ENCODE measurements around the gene MYCBP. TPM values are rescaled to one million over a fixed set of nuclear protein-coding genes. Genes with fewer than 3 reads are reported as not detected.

Gene MYCBP
- total RNA-seq, 2 experiments from 2014 or later: 21.5 to 47.6 TPM

DNA sequence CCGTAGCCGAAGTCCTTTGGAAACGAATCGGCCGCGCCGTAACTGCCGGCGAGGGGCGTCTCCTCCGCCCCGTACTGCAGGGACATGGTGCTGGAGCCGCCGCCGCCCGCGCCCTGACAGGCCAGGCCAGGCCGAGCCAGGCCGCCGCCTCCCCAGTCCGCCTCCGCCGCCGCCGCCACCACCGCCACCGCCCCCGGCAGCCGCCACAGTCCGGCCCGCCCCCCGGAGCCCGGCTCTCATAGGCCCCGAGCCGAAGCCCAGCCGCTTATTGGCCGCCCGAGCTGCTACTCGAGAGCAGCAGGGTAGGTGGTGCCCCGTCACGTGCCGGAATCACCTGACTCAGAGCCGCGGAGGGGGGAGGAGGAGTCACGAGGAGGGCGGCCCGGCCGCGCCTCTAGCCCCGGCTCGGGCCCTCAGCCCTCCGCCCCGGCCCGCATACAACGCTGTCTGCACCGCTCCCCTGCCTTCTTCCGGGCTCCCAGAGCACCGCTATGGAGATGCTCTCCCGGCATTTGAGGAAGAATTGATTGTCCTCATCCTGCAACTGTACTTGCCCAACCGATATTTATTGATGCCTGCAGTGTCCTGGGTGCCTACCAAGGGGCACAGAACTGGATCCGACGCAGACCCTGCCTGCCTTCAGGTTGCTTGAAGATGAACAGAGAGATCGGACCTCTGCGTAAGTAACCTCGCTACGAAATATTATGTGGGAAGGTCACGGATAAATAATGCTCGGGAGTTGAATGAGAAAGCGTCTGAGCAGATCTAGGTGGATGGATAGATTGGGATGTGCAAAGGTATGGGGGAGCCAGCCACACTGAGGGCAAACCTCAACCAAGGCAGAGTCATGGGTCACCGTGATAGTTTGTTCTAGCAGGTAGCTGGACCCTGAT is 13.3 kb downstream of the MYCBP start, which contains the start of gene RRAGC:
Gene RRAGC (minus strand): TSS at position 212 of the 893 bp plus-strand sequence. CDS start 126 bp downstream, at position 86.
- peak within 1 kb of the TSS; percentile 14 for H3K27ac ChIP-seq (ENCODE audit: low read depth, low read length, poor library complexity, severe bottlenecking)
- H3K36me3 ChIP-seq (ENCODE audit: insufficient read depth, low read length): peaks cover 35% of the 10 kb centered on the region
- TF ChIP-seq, protein P1, sequence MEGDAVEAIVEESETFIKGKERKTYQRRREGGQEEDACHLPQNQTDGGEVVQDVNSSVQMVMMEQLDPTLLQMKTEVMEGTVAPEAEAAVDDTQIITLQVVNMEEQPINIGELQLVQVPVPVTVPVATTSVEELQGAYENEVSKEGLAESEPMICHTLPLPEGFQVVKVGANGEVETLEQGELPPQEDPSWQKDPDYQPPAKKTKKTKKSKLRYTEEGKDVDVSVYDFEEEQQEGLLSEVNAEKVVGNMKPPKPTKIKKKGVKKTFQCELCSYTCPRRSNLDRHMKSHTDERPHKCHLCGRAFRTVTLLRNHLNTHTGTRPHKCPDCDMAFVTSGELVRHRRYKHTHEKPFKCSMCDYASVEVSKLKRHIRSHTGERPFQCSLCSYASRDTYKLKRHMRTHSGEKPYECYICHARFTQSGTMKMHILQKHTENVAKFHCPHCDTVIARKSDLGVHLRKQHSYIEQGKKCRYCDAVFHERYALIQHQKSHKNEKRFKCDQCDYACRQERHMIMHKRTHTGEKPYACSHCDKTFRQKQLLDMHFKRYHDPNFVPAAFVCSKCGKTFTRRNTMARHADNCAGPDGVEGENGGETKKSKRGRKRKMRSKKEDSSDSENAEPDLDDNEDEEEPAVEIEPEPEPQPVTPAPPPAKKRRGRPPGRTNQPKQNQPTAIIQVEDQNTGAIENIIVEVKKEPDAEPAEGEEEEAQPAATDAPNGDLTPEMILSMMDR (conservative IDR thresholded peaks at IDR 0.05; ENCODE audit: low read length): no peak
- TF ChIP-seq EZH2phosphoT487 (IDR thresholded peaks at IDR 0.05; ENCODE audit: borderline replicate concordance, low read depth, low read length): no peak
- no peaks in the 10 kb centered on the region for H3K9me3 ChIP-seq (ENCODE audit: low read length)
- 0 out of 2 replicates have a peak, but pooled peaks cover 4% of the 10 kb centered on the region for H4K20me1 ChIP-seq (ENCODE audit: insufficient read depth, low read length)
- H3K79me2 ChIP-seq (ENCODE audit: insufficient read depth, low read depth, low read length): peaks cover 32% of the 10 kb centered on the region
- H3K4me2 ChIP-seq (ENCODE audit: low read length): peak within 1 kb of the TSS; percentile 92
- CTCF ChIA-PET (ENCODE audit: unreplicated experiment): no interaction called here
- BruUV-seq (replicated peaks): no TSS peak
- no peaks in the 10 kb centered on the region for H3K9me2 ChIP-seq (ENCODE audit: insufficient read depth, low read length)
- H3K4me3 ChIP-seq (ENCODE audit: low read depth, low read length, poor library complexity, severe bottlenecking): peak within 1 kb of the TSS; percentile 91
- H3K4me1 ChIP-seq (ENCODE audit: insufficient read depth, low read length, poor library complexity, severe bottlenecking): peaks cover 18% of the 10 kb centered on the region
- intact Hi-C loops (cut with micrococcal nuclease; ENCODE audit: unreplicated experiment): loop anchor here (2.0 kb wide), 1 partner anchor 13 kb away; the partner anchor contains the start of gene MYCBP
- H2AFZ ChIP-seq (ENCODE audit: low read length): peak within 1 kb of the TSS; percentile 97
- peak; percentile 98 for DNase-seq (ENCODE audit: low spot score)
- POLR2A ChIA-PET: interaction anchor here (0.6 to 1.2 kb wide), 3 partner anchors 12 to 274 kb away, joined by 3 to 5 read pairs (median 4); no protein-coding TSS in a partner anchor

DNA sequence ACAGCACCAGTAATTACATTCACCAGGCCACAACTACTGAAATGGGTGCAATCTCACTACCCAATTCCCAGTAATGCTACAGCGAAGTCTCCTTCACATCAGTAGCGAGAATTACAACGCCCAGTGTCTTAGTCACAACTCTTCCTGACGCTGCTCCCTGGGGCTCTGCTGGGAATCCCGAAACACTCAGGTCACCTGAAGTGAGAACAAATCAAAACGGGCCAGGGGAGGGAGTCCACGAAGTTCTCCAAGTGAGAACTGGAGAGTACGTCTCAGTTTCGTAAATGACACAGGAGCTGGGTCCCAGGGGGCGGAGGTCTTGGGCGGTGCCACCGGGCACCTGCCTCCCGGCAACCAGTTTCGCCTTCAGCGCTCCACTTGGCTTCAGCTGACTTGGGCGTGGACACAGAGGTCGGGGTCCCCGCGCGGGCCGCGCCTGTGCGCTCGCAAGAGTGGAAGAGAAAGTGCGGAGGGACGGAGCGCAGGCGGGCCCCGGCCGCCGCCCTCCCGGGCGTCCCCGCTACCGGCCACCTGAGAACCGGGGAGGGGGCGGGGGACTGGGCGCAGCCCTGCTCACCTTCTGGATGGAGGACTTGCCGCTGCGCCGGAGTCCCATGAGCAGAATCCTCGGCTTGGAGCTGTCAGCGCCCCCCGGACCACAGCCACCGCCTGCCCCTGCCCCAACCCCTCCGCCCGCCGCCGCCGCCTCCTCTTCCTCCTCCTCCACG is 14.2 kb downstream of the MYCBP start:
- intact Hi-C loops (cut with micrococcal nuclease; ENCODE audit: unreplicated experiment): loop anchor here (2.0 kb wide), 1 partner anchor 14 kb away; the partner anchor contains the start of gene MYCBP
- TF ChIP-seq, protein P1 (conservative IDR thresholded peaks at IDR 0.05; ENCODE audit: low read length): no peak
- no peak for TF ChIP-seq EZH2phosphoT487 (IDR thresholded peaks at IDR 0.05; ENCODE audit: borderline replicate concordance, low read depth, low read length)
- Histone ChIP-seq H4K20me1 (ENCODE audit: insufficient read depth, low read length) (0 out of 2 replicates have a peak, but pooled peaks cover 4% of the 10 kb centered on the region), H3K4me3 (ENCODE audit: low read depth, low read length, poor library complexity, severe bottlenecking) (peak overlapping the region; percentile 91), H2AFZ (ENCODE audit: low read length) (peak overlapping the region; percentile 23; the same call in 1 of the 2 replicates), H3K27ac (ENCODE audit: low read depth, low read length, poor library complexity, severe bottlenecking) (no peak overlapping the region), H3K9me2 (ENCODE audit: insufficient read depth, low read length) (no peaks in the 10 kb centered on the region), H3K4me1 (ENCODE audit: insufficient read depth, low read length, poor library complexity, severe bottlenecking) (peaks cover 18% of the 10 kb centered on the region), H3K79me2 (ENCODE audit: insufficient read depth, low read depth, low read length) (peaks cover 32% of the 10 kb centered on the region), H3K4me2 (ENCODE audit: low read length) (peak overlapping the region; percentile 84), H3K36me3 (ENCODE audit: insufficient read depth, low read length) (peaks cover 41% of the 10 kb centered on the region), H3K9me3 (ENCODE audit: low read length) (no peaks in the 10 kb centered on the region)
- ChIA-PET POLR2A (interaction anchor here (0.7 kb wide), 1 partner anchor 273 kb away, joined by 4 read pairs; no protein-coding TSS in a partner anchor), CTCF (ENCODE audit: unreplicated experiment) (no interaction called here)
- peak; percentile 65 for DNase-seq (ENCODE audit: low spot score)
- no TSS peak for BruUV-seq (replicated peaks)

Data from OCI-LY7 (cell line).